CD4-positive, alpha-beta T cell treated with Interleukin-4 for 1 hour (primary cell): ENCODE results near the gene MGRN1.

Source experiments
- DNase-seq, 2 donors: peaks; one replicate each; pipeline ENCODE4 v3.0.0-alpha.2; 2020 to 2022

The MGRN1 gene

DNA sequence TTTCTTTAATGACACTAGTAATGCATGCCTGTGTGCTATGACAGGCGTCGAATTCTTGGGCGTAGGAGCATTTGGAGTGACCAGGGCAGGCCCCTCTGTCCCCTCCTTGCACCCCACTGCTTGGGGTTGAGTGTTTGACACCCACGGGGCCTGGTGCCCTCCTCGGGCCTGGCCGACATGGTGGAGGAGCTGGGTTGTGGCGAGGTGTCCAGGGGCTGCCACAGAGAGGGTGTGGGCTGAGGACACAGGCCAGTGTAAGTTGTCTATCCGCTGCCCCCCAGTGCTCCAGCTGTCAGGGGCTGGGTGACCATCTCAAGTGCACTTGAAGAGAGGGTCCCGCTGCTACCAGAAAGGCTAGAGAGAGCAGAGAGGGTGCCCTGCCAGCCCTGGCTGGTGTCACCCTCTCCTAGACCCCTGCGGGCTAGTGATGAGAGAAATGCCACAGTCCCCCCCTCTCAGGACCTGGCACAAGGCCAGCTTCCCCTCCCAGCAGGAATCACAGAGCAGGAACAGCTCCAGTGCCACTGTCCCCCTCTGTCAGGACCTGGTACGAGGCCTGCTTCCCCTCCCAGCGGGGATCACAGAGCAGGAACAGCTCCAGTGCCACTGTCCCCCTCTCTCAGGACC lies 30.5 kb downstream of the MGRN1 start:
- DNase-seq: no peak

DNA sequence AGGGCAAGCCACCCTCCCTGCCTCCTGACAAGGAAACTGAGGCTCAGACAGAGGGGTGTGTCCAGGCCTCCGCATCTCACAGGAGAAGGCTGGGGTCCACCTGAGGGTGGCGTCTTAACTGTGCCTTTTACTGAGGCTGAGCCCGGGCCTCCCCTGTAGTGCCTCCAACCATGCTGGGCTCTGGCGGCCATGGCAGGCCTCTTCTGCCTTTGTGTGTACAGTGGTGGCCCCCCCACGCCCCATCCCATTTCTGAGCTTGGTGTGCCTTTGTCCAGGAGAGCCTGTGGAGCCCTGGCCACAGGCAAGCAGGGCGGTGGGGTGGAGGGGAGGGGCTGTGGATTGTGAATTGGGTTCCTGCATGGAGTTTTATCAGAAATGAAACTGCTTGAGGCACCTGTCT lies 31.2 kb downstream of the MGRN1 start:
- DNase-seq: no peak

DNA sequence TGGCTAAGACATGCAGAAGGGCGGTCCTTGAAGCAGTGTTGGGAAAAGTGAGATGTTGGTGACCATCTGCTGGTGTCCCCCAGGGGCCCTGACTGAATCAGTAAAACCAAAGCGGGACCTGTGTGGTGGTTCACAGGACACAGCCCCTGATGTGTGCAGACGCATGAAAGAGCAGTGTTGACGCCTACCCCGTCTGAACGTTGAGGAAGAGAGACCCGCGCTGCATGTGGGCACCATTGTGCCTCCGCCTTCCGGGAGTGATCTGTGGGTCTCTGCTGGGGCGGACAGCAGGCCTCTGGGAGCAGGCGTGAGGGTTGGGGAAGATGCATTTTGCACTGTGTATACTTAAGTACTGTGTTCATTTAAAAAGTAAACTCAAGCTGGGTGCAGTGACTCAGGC lies 31.6 kb downstream of the MGRN1 start:
- DNase-seq: no peak

DNA sequence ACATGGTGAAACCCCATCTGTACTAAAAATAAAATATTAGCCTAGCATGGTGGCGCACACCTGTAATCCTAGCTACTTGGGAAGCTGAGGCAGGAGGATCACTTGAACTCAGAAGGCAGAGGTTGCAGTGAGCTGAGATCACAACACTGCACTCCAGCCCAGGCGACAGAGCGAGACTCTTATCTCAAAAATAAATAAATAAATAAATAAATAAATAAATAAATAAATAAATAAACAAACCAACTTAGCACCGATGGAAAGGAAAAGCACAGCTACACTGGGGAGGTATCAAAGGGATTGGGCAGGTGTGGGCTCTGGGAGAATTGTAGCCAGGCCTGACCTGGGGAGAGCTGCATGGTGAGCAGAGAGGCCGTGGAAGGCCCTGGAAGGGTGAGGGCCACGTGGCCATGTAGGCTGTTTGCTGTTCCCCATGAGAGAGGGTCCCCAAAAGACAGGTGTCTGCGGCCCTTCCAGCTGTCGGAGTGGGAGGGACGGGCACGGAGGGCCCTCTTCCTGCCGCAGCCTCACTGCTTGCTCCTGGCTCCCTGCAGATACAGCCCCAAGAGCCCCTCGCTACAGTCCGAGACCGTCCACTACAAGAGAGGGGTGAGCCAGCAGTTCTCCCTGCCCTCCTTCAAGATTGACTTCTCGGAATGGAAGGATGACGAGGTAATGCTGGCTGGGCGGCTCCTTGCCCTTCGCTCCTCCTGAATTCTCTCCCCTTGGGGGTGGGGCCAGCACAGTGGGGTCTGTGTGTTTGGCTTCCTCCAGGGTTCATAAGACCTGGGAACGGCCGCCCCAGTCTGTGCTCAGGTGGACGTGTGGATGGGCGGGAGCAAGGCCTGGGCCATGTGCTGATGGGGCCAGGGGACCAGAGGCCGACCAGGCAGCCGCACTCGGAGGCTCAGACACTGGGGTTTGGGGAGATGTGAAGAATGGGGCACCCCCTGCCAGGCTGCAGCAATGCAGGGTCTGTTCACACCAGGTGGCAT lies 32.4 kb downstream of the MGRN1 start:
- no peak for DNase-seq

DNA sequence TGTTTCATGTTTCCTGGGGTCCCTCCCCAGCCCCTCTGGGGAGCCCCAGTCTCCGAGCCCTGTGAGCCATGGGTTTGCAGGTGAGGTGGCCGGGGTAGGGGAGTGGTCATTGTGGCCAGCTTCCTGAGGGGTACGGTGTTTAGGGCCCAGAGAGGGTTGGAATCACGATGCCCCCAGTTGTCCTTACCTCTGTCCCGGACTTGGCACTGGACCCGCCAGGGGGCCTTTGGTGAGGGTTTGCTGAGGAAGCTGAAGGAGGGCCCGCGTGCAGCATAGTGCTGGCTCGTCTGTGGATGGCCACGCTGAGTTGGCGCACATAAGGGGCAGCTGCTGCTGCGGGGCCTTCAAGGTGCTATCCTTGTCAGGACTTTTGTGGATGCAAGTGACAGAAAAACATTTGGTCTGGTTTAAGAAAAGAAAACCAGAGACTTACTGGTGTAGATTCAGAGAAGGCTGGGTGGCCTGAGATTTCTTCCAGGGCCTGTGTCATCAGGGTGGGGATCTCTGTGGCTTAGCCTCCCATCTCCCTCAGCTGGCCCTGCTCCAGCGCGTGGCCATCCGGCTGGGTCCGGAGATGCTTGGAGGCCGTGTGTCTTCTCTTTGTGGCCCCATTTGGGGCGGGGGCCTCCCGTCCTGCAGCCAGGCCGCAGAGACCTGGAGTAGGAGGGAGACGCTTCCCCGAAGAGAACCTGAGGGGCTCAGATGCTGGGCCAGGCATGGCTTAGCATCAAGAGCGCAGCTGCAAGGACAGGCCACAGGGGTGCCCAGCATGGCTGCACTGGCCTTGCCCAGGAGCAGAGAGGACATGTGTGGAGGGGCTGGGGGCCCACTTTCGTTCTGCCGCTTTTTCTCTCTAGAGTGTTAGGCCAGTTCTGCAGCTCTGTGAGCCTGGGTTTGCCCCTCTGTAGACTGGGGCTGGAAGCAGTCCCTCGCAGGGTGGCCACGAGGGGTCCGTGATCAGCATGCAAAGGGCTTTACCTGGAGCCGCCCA lies 35.0 kb downstream of the MGRN1 start:
- no peak for DNase-seq

DNA sequence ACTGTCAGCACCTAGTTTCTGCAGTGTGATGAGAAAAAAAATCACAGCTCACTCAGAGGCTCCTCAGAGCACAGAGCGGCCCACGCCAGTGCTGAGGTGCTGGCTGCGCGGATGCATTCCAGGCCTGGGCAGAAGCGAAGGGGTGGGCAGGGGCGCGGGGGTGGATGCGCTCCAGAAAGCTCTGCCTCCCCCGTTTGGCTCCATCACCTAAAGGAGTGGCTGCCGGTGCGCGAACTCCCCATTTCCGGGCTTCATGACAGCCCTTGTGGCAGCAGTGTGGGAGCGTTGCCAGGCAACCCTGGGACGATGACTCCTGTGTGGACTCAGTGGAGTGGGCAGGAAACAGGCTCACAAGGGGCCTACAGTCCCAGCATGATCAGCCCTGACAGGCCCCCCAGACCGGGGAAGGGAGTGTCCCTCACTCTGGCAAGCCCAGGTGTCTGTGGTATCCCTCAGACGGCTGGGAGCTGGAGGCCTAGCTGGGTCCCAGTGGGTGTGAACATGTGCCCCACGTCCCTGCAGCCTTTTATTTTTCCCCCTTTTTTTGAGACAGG lies 35.9 kb downstream of the MGRN1 start:
- DNase-seq: peak; percentile 49 to 77

DNA sequence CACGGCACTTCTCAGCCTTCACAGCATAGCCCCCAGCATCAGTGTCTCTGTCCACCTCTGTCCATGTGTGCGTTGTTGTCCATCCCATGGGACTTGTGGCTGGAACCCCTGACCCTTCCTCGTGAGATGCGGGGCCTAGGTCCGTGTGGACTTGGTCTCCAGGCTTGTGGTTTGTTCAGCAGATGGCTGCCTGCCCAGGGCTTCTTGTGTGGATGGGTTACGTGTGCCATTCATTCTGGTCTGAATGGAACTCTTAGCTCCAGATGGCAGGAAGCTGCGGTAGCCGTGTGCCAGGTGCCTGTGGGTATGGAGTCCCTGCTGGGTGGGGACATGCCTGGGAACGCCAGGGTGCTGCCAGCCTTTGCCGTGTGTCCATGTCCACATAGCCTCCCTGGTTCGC lies 37.0 kb downstream of the MGRN1 start:
- DNase-seq: no peak

DNA sequence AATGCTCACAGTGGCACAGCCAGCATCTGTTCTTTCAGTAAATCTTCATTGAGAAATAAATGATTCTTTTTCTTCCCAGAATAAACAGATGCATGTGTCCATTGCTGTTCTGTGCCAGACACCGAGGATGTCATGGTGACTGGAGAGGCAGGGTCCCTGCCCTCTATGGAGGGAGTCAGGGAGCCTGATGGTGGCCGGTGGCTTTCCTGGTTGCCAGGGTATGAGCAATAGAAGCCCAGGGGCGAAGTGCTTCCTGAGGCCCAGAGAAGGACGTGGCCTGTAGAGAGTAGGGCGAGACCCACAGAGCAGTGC lies 38.8 kb downstream of the MGRN1 start:
- DNase-seq: no peak

DNA sequence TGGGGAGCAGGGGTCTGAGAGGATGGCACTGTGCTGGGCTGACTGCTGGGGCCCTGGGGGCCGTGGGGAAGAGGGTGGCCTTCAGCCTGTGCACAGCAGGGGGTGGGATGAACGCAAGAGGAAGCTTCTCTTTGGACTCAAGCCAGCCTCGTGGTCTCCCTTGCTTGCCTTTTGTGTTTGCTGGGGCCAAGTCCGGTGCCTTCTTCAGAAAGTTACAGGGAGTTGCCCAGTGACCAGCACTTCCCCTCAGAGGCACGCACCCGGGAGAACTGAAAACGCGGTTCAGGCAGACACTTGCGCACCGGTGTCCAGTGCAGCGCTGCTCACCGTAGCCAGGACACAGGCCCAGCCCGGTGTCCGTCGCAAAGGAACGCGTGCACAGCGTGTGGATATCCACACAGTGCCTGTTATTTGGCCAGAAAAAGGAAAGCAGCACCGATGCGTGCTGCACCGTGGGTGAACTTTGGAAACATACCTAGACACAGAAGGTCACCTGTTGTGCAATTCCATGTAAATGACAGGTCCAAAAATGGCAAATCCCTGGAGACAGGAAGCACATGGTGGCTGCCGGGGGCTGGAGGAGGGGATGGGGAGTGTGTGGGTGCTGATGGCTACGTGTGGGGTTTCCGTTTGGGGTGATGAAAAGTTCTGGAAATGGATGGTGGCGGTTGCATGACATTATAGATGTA lies 39.3 kb downstream of the MGRN1 start:
- peak; percentile 26 to 73 for DNase-seq

DNA sequence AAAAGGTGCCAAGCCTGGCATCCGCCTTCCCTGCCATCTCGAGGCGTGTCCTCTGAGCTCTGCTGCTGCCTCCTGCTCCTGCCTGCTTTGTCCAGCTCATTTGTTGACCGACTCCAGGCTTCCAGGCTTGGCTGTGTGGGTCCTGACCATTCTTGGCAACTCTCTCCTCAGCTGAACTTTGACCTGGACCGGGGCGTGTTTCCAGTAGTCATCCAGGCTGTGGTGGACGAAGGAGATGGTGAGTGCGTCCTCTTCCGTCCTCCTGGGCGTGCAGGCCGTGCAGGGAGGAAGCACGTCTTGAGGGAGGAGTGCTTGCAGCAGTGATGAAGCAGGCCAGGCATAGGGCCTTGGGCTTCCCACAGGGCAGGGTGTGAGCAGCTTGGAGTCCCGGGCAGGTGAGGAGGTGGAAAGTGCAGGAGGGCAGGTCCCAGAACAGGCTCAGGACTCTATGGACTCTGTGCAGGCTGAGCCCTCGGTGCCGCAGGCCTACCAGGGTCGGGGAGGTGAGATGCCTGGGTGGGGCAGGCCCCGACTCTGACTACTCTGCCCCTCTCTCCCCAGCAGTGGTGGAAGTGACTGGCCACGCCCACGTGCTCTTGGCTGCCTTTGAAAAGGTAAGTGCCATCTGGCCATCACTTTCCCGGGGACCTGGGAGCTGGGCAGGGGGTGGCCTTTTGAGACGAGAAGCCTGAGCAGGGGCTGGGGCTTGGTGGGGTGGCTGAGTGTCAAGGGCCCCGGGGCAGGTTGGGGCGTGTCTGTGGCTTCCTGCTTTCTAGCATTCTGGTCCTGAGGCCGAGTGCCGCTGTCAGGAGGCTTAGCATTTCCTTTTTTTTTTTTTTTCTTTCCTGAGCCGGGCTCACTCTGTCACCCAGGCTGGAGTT lies 40.2 kb downstream of the MGRN1 start:
- DNase-seq: peak; percentile 58 to 70

DNA sequence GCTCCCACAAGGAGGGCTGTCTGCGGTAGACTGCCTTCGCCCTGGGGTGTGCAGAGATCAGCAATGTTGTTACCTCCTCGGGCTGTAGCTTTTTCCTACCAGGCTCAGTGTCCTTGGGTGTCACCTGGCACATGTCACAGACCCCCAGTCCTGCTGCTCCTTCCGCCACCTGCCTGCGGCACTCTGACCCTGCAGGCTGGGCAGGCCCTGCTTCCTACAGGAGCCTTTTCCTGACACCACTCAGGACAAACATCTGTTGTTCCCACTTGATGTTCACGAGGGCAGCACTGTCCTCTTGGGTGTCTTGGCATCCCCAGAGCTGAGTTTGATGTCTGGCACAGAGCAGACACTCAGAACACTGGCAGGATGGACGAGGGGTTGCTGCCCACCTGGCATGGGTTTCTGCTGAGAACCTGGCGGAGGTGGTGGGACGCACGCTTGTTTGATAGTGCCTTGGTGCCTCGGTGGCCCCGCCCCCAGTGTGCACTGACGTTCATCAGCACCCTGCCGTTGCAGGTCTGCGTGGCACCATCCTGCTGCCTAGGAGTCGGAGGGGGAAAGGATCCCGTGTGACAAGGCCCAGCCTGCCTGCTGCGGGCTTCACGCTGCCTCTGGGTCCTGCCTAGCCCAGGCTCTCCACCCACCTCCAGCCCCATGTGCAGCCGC lies 42.0 kb downstream of the MGRN1 start:
- DNase-seq: no peak

DNA sequence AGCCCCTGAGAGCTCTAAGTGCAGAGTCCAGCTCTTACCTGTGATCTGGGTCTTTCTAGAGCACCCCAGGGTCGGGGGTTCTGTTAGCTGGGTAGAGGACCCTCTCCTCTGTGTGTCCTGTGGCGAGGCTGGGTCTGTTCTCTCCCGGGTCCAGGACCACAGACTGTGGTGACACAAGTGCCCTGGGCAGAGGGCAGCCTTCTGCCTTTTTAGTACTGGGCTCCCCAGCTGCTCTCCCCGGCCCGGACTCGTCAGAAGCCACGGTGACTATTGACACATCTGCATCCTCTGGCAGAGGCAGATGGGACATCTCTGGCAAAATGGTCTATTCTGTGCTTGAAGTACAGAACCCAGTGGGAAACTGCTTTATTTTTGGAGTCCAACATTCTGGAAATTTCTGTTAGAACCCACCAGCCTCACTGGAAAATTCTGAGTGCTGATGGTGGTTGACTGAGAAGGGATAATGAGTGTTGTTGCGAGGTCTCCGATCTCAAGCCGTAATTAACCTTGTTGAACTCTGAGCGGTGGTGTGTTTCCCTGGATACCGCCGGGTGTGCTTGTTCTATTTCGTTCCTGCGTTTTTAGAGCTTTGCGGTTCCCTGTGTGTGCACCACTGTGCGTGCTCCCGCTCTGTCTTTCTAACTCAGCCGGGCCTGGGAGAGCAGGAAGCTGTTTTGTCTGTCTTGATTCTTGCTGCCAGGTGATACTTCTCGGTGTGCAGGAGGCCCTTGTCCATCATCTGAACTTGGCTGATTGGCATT lies 42.8 kb downstream of the MGRN1 start:
- DNase-seq: no peak

DNA sequence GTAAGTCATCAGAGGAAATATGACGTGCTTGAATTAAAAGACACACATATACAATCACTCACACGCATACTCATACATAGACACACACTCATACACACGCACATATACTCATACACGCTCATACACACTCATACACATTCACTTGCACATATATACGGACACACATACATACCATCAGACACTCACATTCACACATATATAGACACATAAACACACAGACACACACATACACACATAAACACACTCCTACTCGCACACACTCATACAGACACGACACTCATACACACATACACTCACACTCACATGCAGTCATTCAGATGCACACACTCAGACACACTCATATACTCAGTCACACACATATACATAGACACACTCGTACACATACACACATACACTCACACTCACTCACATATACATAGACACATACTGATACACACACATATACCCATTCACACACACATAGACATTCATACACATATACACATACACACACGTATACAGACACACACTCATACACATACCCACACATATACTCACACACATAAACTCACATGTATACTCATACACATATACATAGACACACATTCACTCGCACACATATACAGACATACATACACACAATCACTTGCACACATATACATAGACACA lies 43.8 kb downstream of the MGRN1 start:
- no peak for DNase-seq

DNA sequence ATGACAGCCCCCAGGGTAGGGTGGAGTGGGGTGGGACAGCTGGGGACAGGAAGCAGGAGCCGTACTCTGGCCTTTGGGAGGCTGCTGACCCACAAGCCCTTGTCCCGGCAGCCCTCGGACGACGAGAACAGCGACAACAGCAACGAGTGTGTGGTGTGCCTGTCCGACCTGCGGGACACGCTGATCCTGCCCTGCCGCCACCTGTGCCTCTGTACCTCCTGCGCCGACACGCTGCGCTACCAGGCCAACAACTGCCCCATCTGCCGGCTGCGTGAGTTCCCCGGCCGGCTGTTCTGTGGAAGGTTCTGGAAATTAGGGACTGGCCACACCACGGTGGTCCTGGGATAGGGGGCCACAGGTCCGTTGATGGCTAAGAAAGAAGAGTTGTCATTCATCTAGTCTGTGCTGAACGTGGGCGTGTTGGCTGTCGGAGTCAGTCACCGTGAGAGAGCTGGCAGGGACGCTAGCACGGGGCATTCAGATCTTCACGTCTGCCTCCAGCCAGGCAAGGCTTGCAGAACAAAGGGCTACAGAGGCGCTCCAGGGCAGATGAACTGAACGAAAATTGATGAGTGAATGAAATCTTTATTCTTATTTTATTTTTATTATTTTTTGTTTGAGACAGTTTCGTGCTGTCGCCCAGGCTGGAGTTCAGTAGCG lies 48.9 kb downstream of the MGRN1 start:
- DNase-seq: no peak

DNA sequence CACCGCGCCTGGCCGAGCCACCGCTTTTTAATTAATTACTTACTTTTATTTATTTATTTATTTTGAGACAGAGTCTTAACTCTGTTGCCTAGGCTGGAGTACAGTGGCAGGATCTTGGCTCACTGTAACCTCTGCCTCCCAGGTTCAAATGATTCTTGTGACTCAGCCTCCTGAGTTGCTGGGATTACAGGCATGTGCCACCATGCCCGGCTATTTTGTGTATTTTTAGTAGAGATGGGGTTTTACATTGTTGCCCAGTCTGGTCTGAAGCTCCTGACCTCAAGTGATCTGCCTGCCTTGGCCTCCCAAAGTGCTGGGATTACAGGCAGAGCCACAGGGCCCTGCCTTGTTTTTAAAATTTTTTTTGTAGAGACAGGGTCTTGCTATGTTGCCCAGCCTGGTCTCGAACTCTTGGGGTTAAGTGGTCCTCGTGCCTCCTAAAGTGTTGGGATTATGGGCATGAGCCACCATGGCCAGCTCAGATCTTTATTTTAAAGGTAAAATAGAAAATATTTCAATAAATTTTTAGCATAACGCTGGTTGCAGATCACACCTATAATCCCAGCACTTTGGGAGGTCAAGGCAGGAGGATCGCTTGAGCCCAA lies 50.4 kb downstream of the MGRN1 start:
- no peak for DNase-seq

DNA sequence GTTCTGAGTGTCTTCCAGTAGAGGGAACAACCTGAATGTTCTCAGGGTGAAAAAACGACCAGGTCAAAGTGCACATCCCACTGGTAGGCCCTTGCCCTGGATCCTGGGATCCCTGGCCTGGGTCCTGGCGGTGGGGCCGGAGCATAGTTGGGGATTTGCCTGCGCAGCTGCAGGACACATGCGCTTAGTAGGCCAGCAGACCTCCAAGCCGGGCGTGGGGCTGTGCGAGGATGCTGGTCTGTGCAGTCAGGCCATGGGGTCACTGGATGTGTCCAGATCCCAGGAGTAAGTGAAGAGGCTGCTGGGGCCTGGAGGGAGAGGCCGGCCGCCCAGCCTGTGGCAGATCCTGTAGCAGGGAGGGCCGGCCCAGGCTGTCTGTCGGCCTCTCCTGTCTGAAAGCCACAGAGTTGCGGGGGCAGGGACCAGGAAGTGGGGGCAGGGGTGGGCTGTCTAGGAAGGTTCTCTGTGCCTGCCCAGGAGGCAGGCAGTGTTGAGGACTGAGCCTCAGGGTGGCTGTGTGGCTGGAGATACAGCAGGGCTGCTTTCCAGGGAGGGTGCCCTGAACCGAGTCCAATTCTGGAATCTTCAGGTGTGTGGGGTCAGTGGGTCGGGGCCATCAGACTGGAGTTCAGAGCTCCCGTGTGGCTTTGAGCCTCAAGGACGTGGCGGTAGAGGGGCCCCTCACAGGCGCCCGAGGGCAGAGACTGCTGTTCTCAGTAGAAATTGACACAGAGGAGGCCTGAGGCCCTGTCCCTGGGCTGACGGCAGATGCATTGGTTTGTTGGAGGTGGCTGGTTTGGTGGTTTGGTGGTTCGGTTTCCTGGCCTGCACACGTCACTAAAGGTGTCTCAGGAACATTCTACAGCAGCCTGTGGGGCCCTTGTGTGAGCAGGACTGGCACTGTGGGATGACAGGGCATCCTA lies 51.5 kb downstream of the MGRN1 start:
- peak; percentile 74 to 75 for DNase-seq

DNA sequence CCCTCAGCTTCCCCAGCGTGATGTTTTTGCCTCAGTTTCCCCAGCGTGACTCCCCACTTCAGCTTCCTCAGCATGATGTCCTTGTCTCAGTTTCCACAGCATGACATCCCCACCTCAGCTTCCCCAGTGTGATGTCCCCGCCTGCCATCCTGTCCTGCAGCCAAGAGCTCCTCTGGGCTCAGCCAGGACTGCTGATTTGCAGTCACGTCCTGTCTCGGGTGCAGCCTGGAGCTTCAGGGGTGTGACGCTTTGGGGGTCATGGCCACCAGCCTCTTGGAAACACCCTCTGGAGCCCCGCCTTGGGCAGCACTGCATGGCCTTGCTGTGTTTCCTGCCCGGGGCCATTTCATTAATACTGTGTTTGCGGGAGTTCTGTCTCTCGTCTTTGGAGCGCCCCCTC lies 52.2 kb downstream of the MGRN1 start:
- no peak for DNase-seq
